ENCODE measurements around the gene STK32B. TPM values are rescaled to one million over a fixed set of nuclear protein-coding genes. Genes with fewer than 3 reads are reported as not detected.

Gene STK32B
- polyA plus RNA-seq, 2 of the 4 experiments (the other 2 are of a cell fraction) = 7.6 to 12.1 TPM

DNA sequence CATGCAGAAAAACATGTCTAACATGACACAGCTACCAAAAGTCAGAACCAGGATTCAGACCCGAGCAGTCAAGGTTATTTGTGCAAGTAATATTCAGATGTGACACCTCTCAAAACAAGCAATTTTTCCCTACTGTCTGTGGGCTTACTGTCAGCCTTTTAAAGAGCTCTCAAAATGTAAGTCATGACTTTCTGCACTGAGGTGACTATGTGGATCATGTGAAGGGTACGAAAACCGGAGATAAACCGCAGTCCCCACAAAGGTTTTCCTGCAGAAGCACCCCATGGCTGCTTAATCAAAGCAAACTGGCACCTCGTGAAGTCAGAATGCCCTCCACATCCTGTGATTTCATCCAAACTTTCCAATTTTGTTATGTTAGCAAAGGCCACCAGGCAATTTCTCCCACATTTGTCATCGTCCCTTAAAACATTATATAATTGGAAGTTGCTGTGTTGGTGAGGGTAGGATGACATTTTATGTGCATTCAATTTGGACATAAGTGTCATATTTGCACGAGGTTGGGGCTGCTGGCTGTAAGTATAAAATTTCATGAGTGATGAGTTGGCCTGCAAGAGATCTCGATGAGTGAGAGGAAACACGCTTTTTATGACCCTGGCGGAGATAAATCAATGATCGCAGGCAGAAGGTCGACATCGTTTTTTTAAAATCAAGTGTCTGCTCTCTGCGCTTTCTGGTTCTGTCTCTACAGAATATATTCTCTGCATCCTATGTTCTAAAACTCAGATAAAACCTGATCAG is 161.2 kb downstream of the STK32B start:
- H3K4me2 ChIP-seq = no peak overlapping the region
- ChIA-PET CTCF (no interaction called here), POLR2A (no interaction called here)
- peaks cover 5% of the 10 kb centered on the region; the same call in 1 of the 3 replicates for H3K4me1 ChIP-seq
- no peak overlapping the region for H3K27ac ChIP-seq
- no peak for TF ChIP-seq EP300 (IDR thresholded peaks at IDR 0.05)
- TF ChIP-seq TFCP2L1 (CRISPR knock-in tag; IDR thresholded peaks at IDR 0.05) = no peak
- TF ChIP-seq SREBF2 (IDR thresholded peaks at IDR 0.05) = no peak
- no peak overlapping the region for H3K4me3 ChIP-seq
- no peaks in the 10 kb centered on the region for H3K9me3 ChIP-seq
- FAIRE-seq (no peak), DNase-seq (ENCODE audit: low read depth in 1 of 2, low spot score in 1 of 2) (no peak), ATAC-seq (no peak)
- WGBS (ENCODE audit: missing lambda C conversion rate) = 81% methylated on average over 14 of the region's 14 CpGs

DNA sequence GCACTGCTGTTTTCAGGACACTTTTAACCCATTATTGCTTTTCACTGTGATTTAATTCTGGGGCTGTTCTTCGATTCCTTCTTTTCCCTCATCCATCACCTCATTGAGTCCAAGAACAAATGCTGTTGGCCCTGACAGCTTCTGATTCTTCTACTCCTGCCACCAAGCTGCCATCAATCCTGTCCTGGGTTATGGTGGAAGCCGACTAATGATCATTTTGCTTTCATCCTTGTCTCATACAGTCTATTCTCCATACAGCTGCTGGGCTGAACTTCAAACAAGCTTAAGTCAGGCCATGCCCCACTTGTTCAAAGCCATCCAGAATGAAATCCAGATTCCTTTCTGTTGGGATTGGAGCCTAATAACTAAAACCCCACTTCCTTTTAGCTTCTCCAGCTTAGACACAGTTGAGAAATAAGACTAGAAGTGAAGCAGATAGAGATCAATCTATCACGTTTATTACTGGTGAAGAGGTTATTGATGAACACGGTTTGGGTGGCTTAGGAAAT is 161.9 kb downstream of the STK32B start:
- FAIRE-seq (no peak), ATAC-seq (no peak), DNase-seq (ENCODE audit: low read depth in 1 of 2, low spot score in 1 of 2) (no peak)
- H3K4me3 ChIP-seq = no peak overlapping the region
- H3K9me3 ChIP-seq = no peaks in the 10 kb centered on the region
- peaks cover 5% of the 10 kb centered on the region; the same call in 1 of the 3 replicates for H3K4me1 ChIP-seq
- ChIA-PET POLR2A (no interaction called here), CTCF (no interaction called here)
- 74% methylated on average over 4 of the region's 4 CpGs for WGBS (ENCODE audit: missing lambda C conversion rate)
- TF ChIP-seq EP300 (IDR thresholded peaks at IDR 0.05) = no peak
- TF ChIP-seq, protein P1, sequence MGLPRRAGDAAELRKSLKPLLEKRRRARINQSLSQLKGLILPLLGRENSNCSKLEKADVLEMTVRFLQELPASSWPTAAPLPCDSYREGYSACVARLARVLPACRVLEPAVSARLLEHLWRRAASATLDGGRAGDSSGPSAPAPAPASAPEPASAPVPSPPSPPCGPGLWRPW (IDR thresholded peaks at IDR 0.05) = no peak
- TF ChIP-seq, protein P2, sequence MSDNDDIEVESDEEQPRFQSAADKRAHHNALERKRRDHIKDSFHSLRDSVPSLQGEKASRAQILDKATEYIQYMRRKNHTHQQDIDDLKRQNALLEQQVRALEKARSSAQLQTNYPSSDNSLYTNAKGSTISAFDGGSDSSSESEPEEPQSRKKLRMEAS (IDR thresholded peaks at IDR 0.05) = no peak
- TF ChIP-seq, protein P3, sequence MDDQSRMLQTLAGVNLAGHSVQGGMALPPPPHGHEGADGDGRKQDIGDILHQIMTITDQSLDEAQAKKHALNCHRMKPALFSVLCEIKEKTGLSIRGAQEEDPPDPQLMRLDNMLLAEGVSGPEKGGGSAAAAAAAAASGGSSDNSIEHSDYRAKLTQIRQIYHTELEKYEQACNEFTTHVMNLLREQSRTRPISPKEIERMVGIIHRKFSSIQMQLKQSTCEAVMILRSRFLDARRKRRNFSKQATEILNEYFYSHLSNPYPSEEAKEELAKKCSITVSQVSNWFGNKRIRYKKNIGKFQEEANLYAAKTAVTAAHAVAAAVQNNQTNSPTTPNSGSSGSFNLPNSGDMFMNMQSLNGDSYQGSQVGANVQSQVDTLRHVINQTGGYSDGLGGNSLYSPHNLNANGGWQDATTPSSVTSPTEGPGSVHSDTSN (IDR thresholded peaks at IDR 0.05) = no peak
- TF ChIP-seq, protein P4, sequence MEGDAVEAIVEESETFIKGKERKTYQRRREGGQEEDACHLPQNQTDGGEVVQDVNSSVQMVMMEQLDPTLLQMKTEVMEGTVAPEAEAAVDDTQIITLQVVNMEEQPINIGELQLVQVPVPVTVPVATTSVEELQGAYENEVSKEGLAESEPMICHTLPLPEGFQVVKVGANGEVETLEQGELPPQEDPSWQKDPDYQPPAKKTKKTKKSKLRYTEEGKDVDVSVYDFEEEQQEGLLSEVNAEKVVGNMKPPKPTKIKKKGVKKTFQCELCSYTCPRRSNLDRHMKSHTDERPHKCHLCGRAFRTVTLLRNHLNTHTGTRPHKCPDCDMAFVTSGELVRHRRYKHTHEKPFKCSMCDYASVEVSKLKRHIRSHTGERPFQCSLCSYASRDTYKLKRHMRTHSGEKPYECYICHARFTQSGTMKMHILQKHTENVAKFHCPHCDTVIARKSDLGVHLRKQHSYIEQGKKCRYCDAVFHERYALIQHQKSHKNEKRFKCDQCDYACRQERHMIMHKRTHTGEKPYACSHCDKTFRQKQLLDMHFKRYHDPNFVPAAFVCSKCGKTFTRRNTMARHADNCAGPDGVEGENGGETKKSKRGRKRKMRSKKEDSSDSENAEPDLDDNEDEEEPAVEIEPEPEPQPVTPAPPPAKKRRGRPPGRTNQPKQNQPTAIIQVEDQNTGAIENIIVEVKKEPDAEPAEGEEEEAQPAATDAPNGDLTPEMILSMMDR (IDR thresholded peaks at IDR 0.05) = no peak
- no peak for TF ChIP-seq ZFP36 (IDR thresholded peaks at IDR 0.05; ENCODE audit: borderline replicate concordance, partially characterized antibody)
- no peak for TF ChIP-seq NPAS2 (CRISPR knock-in tag; IDR thresholded peaks at IDR 0.05; ENCODE audit: borderline replicate concordance)
- no peak for TF ChIP-seq POLR2AphosphoS2 (conservative IDR thresholded peaks at IDR 0.05; ENCODE audit: low read length)
- TF ChIP-seq RAD21 (conservative IDR thresholded peaks at IDR 0.05 in 1 of 2, IDR thresholded peaks at IDR 0.05 in 1 of 2) = no peak
- no peak for TF ChIP-seq MAZ (IDR thresholded peaks at IDR 0.05; ENCODE audit: borderline replicate concordance, low read depth, low read length)
- no peak overlapping the region for H3K27ac ChIP-seq
- H3K4me2 ChIP-seq = no peak overlapping the region

DNA sequence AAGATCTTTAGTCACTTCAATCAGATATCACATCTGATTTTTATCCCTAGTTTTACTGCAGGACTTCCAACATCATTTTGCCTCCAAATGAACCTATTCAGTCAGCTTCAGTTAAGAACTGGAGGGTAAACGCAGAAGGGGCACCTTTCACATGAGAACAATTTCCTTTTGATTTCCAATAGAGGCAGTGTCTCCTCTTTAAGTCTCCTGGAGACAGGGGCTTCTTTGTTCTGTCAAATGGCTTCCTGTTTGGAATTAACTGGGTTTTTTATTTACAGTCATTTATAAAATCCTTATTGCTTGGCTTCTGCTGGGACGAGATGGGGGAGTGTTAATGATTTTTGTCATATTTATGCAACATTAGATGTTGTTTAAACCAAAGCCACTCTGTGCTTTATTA is 164.0 kb downstream of the STK32B start:
- ChIA-PET CTCF (interaction anchor here (1.0 kb wide), 1 partner anchor 9 kb away, joined by 3 read pairs; no protein-coding TSS in a partner anchor), POLR2A (no interaction called here)
- WGBS (ENCODE audit: missing lambda C conversion rate) = 87% methylated on average over 2 of the region's 2 CpGs
- FAIRE-seq (no peak), DNase-seq (ENCODE audit: low read depth in 1 of 2, low spot score in 1 of 2) (no peak), ATAC-seq (no peak)
- Histone ChIP-seq H3K27ac (no peak overlapping the region), H3K9me3 (no peaks in the 10 kb centered on the region), H3K4me1 (peaks cover 5% of the 10 kb centered on the region; the same call in 1 of the 3 replicates), H3K4me2 (no peak overlapping the region), H3K4me3 (no peak overlapping the region)
- TF ChIP-seq JUNB (IDR thresholded peaks at IDR 0.05) (no peak), EHF (CRISPR knock-in tag; IDR thresholded peaks at IDR 0.05) (no peak), POLR2AphosphoS2 (conservative IDR thresholded peaks at IDR 0.05; ENCODE audit: low read length) (no peak), HOXB13 (CRISPR knock-in tag; IDR thresholded peaks at IDR 0.05; ENCODE audit: low read depth) (no peak), HOXB5 (CRISPR knock-in tag; IDR thresholded peaks at IDR 0.05) (no peak), CHD4 (IDR thresholded peaks at IDR 0.05; ENCODE audit: borderline replicate concordance) (no peak), ESRRA (IDR thresholded peaks at IDR 0.05; ENCODE audit: borderline replicate concordance, low read length) (no peak), FOSB (CRISPR knock-in tag; IDR thresholded peaks at IDR 0.05) (no peak), NR3C1 (IDR thresholded peaks at IDR 0.05) (no peak), SMC3 (IDR thresholded peaks at IDR 0.05) (no peak), ZC3H11A (IDR thresholded peaks at IDR 0.05) (no peak), TP53 (CRISPR knock-in tag; IDR thresholded peaks at IDR 0.05) (no peak), MAFK (IDR thresholded peaks at IDR 0.05; ENCODE audit: partially characterized antibody) (no peak), POLR2A (IDR thresholded peaks at IDR 0.05; ENCODE audit: low read length) (no peak), ZSCAN20 (CRISPR knock-in tag; IDR thresholded peaks at IDR 0.05) (no peak), JUN (IDR thresholded peaks at IDR 0.05) (no peak)
- TF ChIP-seq, protein P1 (IDR thresholded peaks at IDR 0.05) = no peak
- TF ChIP-seq, protein P5, sequence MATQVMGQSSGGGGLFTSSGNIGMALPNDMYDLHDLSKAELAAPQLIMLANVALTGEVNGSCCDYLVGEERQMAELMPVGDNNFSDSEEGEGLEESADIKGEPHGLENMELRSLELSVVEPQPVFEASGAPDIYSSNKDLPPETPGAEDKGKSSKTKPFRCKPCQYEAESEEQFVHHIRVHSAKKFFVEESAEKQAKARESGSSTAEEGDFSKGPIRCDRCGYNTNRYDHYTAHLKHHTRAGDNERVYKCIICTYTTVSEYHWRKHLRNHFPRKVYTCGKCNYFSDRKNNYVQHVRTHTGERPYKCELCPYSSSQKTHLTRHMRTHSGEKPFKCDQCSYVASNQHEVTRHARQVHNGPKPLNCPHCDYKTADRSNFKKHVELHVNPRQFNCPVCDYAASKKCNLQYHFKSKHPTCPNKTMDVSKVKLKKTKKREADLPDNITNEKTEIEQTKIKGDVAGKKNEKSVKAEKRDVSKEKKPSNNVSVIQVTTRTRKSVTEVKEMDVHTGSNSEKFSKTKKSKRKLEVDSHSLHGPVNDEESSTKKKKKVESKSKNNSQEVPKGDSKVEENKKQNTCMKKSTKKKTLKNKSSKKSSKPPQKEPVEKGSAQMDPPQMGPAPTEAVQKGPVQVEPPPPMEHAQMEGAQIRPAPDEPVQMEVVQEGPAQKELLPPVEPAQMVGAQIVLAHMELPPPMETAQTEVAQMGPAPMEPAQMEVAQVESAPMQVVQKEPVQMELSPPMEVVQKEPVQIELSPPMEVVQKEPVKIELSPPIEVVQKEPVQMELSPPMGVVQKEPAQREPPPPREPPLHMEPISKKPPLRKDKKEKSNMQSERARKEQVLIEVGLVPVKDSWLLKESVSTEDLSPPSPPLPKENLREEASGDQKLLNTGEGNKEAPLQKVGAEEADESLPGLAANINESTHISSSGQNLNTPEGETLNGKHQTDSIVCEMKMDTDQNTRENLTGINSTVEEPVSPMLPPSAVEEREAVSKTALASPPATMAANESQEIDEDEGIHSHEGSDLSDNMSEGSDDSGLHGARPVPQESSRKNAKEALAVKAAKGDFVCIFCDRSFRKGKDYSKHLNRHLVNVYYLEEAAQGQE (IDR thresholded peaks at IDR 0.05) = no peak

Data from A549 (cell line).